Gastroesophageal sphincter (tissue), 4 donors: Measurements from ENCODE around the gene MRTFB. TPM values are rescaled to one million over a fixed set of nuclear protein-coding genes. Genes with fewer than 3 reads are reported as not detected.
A peak's percentile ranks its signal among the peaks of the same experiment; 100 is the strongest.

Source experiments
- ATAC-seq: fragments of 150-250 bp; one replicate; pipeline ENCODE4 v1.9.1; 2016; ENCODE audit warnings: mild to moderate bottlenecking, moderate library complexity
- H3K27ac ChIP-seq, 4 donors: fragments of 200-600 bp; sonication (generic) in 3 of 4; 1 replicate in 3 of 4; 2 replicates in 1 of 4; pipeline ENCODE4 v1.5.1; 2016 to 2019
- H3K27me3 ChIP-seq: fragments of 200-600 bp; sonication (generic); one replicate; pipeline ENCODE4 v1.5.1; 2019
- H3K36me3 ChIP-seq, 2 donors: fragments of 200-600 bp; sonication (generic); one replicate each; pipeline ENCODE4 v1.5.1; 2019; ENCODE audit warnings: control low read depth in 1 of 2
- H3K4me1 ChIP-seq, 3 donors: fragments of 200-600 bp; sonication (generic); 1 replicate in 2 of 3; 2 replicates in 1 of 3; pipeline ENCODE4 v1.5.1; 2016 to 2019; ENCODE audit warnings: control low read depth in 2 of 3
- H3K4me3 ChIP-seq, 2 donors: fragments of 200-600 bp; sonication (generic); one replicate each; pipeline ENCODE4 v1.5.1; 2019; ENCODE audit warnings: mild to moderate bottlenecking in 1 of 2, moderate library complexity in 1 of 2
- H3K9me3 ChIP-seq, 3 donors: fragments of 200-600 bp; sonication (generic); one replicate each; pipeline ENCODE4 v1.5.1; 2017 to 2019; ENCODE audit warnings: control low read depth in 2 of 3
- CTCF ChIP-seq, 4 experiments: fragments of 200-600 bp in 2 of 4; fragments of 450-650 bp in 2 of 4; sonication (generic) in 1 of 4; IDR thresholded peaks; one replicate each; pipeline ENCODE4 v1.5.1; 2017 to 2019; ENCODE audit warnings: antibody characterized with exemption in 4 of 4, mild to moderate bottlenecking in 2 of 4, moderate library complexity in 2 of 4
- EP300 ChIP-seq: sonication (generic); formaldehyde crosslinking; IDR thresholded peaks from one replicate; pipeline ENCODE4 v1.6.1; 2017; ENCODE audit warnings: antibody characterized with exemption, mild to moderate bottlenecking
- POLR2A ChIP-seq, 2 donors: fragments of 450-650 bp; IDR thresholded peaks; one replicate each; pipeline ENCODE4 v1.6.1; 2017; ENCODE audit warnings: antibody characterized with exemption in 2 of 2, mild to moderate bottlenecking in 2 of 2, moderate library complexity in 1 of 2
- POLR2AphosphoS5 ChIP-seq: sonication (generic); formaldehyde crosslinking; IDR thresholded peaks from one replicate; pipeline ENCODE4 v1.6.1; 2017; ENCODE audit warnings: antibody characterized with exemption
- WGBS, 2 donors: methylation state at CpG; one replicate each; pipeline ENCODE4 v1.1.5; 2018; ENCODE audit warnings: low coverage in 1 of 2; 5-methylcytosine and 5-hydroxymethylcytosine counted together
- total RNA-seq, 4 donors: library from RNA; depleted of rRNA; stranded (reverse); fragments of >200 nt; gene quantifications; one replicate each; pipeline ENCODE4 v1.1.0, GENCODE V29; 2016

Gene MRTFB
- total RNA-seq, 4 donors from 2014 or later: 38.8 to 53.1 (median 41.1) TPM

DNA sequence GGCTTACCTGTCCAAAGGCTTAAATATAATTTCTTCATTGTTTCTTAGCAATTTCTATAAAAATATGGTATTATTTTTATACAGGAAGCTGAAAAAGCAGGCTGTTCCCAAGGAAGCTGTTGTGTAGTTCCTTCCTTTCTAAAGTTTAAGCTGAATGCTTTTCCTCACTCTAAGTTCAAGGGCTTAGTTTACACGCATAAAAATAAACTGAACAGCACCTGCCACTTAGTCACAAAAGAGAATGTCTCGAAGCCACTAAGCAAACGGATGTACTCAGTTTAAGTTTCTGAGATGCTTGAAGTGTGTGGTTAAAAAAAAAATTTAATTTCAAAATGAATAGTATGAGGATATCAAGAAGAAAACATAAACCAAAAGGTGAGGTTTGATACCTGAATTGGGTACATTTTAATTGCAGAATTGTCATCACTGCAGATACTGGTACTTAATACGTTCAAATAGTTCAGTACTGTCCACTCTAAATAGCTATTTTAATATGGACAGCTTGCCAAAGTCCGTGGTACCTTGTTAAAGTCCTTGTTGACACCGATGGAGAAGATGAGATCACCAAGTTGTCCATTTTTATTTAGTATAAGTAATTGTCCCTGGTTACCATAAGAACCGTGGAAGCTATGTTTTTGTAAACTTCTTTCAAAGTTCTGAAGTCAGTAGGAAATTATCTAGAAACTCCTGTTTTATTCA is 38.1 kb downstream of the MRTFB start:
- ATAC-seq: no peak
- Histone ChIP-seq H3K4me3 (no peak overlapping the region), H3K27ac (peak overlapping the region in 3 of 4 donors; percentile 36 to 59 (median 38)), H3K27me3 (no peaks in the 10 kb centered on the region), H3K36me3 (no peaks in the 10 kb centered on the region), H3K4me1 (peaks cover 19 to 98% (median 28%) of the 10 kb centered on the region in 3 donors), H3K9me3 (no peaks in the 10 kb centered on the region)
- TF ChIP-seq POLR2A (IDR thresholded peaks at IDR 0.05) (no peak), EP300 (no peak), CTCF (IDR thresholded peaks at IDR 0.05) (no peak), POLR2AphosphoS5 (no peak)
- 76 to 81% methylated on average over 7 of the region's 7 CpGs for WGBS, 2 donors

GRCh38 chr16:14109782-14110727 is 38.9 kb downstream of the MRTFB start:
- H3K27me3 ChIP-seq: no peaks in the 10 kb centered on the region
- 60 to 83% methylated on average over 1 to 3 of the region's 3 CpGs for WGBS, 2 donors
- no peaks in the 10 kb centered on the region for H3K9me3 ChIP-seq
- H3K27ac ChIP-seq: peak overlapping the region in 3 of 4 donors; percentile 36 to 59 (median 38)
- H3K4me3 ChIP-seq: no peak overlapping the region
- TF ChIP-seq POLR2A (IDR thresholded peaks at IDR 0.05) (no peak), CTCF (IDR thresholded peaks at IDR 0.05) (no peak), POLR2AphosphoS5 (no peak), EP300 (no peak)
- no peak for ATAC-seq
- H3K4me1 ChIP-seq: peaks cover 15 to 98% (median 27%) of the 10 kb centered on the region in 3 donors
- H3K36me3 ChIP-seq: no peaks in the 10 kb centered on the region

DNA sequence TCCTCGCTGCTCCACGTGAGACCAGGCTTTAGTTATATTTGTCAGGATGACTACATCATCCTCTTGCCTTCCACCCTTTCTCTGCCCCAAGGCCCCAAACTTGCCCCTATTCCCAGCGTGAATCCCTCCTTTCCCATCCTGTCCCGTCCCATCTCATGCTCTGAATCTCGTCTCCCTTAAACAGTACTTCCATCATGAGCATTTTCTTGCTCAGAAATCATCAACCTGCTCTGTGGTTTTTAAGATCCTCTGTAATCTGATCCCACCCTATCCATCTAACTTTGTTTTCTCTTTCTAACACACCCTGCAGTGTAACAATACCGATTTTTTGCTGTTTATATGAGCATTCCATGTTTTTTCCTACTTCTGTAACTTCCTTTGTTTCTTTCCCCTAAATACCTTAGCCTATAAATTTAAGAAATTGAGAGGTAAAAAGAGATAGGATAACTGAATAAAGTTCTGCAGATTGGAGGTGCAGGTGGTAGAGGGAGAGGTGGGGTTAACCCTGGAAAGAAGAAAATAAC is 39.7 kb downstream of the MRTFB start:
- Histone ChIP-seq H3K27me3 (no peaks in the 10 kb centered on the region), H3K9me3 (no peaks in the 10 kb centered on the region), H3K4me3 (no peak overlapping the region), H3K36me3 (no peaks in the 10 kb centered on the region), H3K27ac (peak overlapping the region in 2 of 4 donors; percentile 36 to 59), H3K4me1 (peaks cover 10 to 98% (median 27%) of the 10 kb centered on the region in 3 donors)
- TF ChIP-seq POLR2AphosphoS5: no peak
- no peak for TF ChIP-seq CTCF (IDR thresholded peaks at IDR 0.05)
- TF ChIP-seq POLR2A (IDR thresholded peaks at IDR 0.05): no peak
- TF ChIP-seq EP300: no peak
- 81 to 83% methylated on average over 6 of the region's 6 CpGs for WGBS, 2 donors
- no peak for ATAC-seq

GRCh38 chr16:14111713-14112538 is 40.8 kb downstream of the MRTFB start:
- H3K27ac ChIP-seq: peak overlapping the region in 3 of 4 donors; percentile 59 to 74 (median 66)
- H3K9me3 ChIP-seq: no peaks in the 10 kb centered on the region
- H3K4me3 ChIP-seq: no peak overlapping the region
- no peaks in the 10 kb centered on the region for H3K27me3 ChIP-seq
- WGBS, 2 donors: 34 to 68% methylated on average over 5 to 11 of the region's 14 CpGs
- peak; percentile 47 for ATAC-seq
- no peaks in the 10 kb centered on the region for H3K36me3 ChIP-seq
- TF ChIP-seq EP300 (no peak), POLR2AphosphoS5 (no peak), POLR2A (IDR thresholded peaks at IDR 0.05) (no peak), CTCF (IDR thresholded peaks at IDR 0.05) (no peak)
- H3K4me1 ChIP-seq: peaks cover 2 to 92% (median 22%) of the 10 kb centered on the region in 3 donors
